HUDEP-2 (cell line): ENCODE data around the gene RASGEF1C.
A peak's percentile ranks its signal among the peaks of the same experiment; 100 is the strongest.

Source experiments
- DNase-seq, 76 experiments: peaks; one replicate each; lab custom pipeline; 2025; ENCODE audit not compliant: unreplicated experiment in 76 of 76; lab: John Stamatoyannopoulos, UW

Gene RASGEF1C

DNA sequence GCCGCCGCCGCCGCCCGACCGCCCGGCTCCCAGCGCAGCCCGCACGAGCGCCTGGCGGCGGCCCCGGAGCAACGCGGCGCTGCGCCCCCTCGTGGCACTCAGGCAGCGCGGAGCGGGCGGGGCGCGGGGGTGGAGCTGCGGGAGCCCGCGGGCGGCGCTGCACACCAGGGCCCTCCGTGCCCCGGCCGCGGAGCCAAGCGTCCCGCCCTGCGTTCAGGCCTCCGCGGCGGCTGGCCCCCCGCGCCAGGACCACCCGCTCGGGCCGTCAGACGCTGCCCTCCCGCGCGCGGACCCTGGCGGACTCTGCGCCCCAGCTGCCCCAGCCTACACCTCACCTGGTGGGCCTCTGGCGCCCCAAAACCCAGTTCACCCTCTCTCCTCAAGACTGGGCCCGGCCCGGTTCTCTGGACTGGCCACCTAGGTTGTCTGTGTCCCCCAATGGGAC lies at the start of gene RASGEF1C:
RASGEF1C (minus strand) TSS at position 75 of the 445 bp plus-strand sequence. CDS start 71,159 bp downstream, outside the sequence.
- DNase-seq: peak in 52 of 76 experiments; percentile 1 to 76 (median 47)

- DNase-seq: no peak
Measured at GRCh38 chr5:180253036-180253824, 44.2 kb upstream of the RASGEF1C start.

DNA sequence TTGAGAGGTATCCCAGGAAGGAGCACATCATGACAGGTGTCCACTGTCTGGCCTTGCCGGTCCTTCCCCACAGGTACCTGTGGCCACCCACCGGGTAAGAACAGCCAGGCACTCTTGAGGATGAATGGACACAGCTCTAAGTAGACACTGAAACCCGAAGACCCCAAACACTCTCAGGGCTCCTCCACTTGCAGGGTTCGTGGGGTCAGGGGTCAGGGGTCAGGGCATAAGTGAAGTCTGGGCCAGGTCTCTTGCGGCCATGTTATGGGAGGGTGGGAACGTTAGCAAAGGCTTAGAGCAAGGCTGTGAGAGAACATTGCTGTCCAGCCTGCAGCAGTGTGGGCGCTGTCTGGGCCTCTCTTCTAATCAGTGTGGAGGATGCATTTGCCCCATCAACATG lies 42.9 kb upstream of the RASGEF1C start:
- DNase-seq: no peak

DNA sequence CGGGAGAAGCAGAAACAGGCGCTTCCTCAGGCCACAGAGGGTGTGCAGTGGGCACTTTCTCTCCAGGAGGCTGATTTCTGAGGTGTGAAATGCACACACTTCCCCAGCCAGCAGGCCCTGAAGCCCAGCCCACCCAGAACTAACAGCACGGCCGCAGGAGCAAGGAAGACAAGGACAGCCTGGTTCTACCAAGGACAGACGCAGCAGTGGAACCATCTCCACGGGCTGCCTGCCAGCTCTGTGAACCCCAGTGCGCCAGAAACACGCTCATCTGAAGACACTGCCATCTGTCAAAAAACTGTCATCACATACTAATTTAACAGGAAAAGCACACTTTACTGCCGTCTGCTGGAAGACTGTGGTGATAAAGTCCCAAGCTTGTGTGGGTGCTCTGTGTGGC lies 42.1 kb upstream of the RASGEF1C start:
- DNase-seq: no peak

DNA sequence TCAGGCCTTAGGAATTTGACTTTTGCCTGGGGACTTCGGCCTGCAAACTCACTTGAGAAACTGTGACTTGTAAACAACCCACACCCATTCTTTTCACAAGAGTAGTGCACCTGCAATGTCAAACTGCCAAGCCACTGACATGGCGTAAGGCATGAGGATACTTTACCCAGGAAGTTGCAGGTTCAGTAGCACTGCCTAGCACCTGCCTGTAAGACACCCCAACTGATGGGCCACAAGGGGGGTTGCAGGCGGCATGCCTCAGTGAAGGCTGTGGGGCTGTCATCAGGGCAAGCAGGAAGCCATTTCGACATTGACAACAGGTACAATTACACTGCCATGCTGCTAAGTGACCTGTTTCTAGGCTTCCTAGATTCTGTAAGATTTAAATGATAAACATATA lies 41.3 kb upstream of the RASGEF1C start:
- no peak for DNase-seq

GRCh38 chr5:180241600-180241999 lies 32.6 kb upstream of the RASGEF1C start:
- DNase-seq: no peak

GRCh38 chr5:180238631-180239030 lies 29.6 kb upstream of the RASGEF1C start:
- DNase-seq: no peak

DNA sequence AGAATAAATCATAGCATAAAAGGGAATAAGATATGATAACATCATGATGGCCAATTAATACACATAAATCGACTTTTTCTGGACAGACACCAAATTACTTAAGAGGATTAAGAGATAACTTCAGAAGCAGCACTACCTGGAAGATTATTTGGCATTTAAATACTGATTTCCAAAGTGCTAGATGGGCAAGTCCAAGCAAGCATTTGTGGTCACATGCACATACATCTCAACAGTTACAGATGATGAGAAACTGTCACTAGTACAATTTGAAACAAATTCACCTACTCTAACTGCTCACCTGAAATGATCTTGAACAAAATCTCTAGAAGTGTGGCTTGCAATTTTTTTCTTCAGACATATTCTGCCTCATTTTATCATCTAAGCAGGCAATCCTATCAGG lies 26.8 kb upstream of the RASGEF1C start:
- DNase-seq: no peak

GRCh38 chr5:180235077-180235476 lies 26.1 kb upstream of the RASGEF1C start:
- DNase-seq: no peak

DNA sequence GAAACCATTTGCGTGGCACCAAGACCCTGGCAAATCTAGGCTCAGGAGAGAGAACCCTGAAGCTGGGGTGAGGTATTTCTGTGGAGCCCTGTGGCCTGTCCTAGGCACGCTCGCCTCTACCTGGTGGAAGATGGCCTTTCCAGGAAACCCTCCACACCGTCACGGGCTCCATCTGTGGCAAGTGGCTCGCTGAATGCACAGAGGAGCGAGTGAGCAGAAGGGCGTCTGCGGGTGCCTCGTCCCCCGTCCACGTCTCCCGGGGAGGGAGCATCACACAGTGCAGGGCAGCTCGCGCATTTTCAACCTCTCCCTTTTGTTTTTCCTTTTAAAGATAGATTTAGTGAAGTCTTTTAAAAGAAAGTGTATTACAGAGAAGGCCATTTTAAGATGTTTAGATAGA lies 25.3 kb upstream of the RASGEF1C start:
- no peak for DNase-seq

GRCh38 chr5:180233729-180234128 lies 24.7 kb upstream of the RASGEF1C start:
- no peak for DNase-seq

- no peak for DNase-seq
Measured at GRCh38 chr5:180230017-180230416, 21.0 kb upstream of the RASGEF1C start.

- DNase-seq: no peak
Measured at GRCh38 chr5:180222056-180222455, 13.0 kb upstream of the RASGEF1C start.

GRCh38 chr5:180217797-180218196 lies 8.8 kb upstream of the RASGEF1C start:
- DNase-seq: no peak

GRCh38 chr5:180216646-180217171 lies 7.7 kb upstream of the RASGEF1C start:
- no peak for DNase-seq

GRCh38 chr5:180215783-180216630 lies 7.0 kb upstream of the RASGEF1C start:
- no peak for DNase-seq

DNA sequence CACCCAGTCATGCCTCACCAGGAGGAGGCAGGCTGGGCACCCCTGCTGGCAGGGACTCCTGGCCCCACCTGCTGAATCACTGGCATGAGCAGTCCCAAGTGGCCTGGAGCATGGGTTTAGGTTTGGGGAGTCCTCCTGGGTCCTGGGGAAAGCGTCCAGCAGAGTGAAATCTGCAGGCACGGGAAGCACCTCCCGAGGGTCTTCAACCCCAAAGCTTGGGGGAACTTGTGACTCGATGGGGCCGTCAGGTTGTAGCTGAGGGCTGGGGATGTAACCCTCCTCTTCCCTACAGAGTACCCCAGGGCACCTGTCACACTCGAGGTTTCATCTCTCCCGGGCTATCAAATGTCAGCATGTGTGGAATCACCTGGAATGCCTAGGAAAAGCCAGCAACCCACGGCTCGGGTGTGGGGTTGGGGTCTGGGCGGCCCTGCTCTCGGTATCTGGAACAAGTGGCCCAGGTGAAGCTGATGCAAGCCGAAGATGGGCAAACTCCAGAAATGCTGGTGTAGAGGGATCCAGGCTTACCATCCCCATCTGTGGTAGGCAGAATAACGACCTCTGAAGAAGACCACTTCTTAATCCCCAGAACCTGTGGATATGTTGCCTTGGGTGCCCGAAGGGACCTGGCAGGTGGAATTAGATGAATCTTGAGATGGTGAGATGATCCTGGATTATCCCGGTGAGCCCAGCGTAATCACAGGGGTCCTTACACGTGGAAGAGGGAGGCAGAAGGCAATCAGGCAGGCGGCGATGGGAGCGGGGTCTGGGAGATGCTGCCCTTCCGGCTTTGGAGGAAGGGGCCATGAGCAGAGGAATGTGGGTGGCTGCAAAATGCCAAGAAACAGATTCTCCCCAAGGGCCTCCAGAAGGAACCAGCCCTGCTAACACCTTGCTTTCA lies 6.1 kb upstream of the RASGEF1C start:
- no peak for DNase-seq

DNA sequence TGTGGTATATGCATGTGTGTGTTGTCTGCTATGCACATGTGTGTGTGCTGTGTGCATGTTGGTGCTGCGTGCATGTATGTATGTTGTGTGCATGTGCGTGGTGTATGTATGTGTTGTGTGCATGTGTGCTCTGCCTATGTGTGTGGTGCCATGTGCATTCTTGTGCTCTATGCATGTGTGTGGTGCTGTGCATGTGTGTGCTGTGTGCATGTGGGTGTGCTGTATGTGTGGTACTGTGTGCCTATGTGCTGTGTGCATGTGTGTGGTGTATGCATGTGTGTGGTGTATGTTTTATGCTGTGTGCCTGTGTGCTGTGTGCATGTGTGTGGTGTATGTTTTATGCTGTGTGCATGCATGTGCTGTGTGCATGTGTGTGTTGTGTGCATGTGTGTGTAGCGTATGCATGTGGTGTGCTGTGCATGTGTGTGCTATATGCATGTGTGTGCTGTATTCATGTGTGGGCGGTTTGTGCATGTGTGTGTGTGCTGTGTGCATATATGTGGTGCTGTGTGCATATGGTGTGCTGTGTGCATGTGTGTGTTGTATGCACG lies 4.7 kb upstream of the RASGEF1C start:
- no peak for DNase-seq

DNA sequence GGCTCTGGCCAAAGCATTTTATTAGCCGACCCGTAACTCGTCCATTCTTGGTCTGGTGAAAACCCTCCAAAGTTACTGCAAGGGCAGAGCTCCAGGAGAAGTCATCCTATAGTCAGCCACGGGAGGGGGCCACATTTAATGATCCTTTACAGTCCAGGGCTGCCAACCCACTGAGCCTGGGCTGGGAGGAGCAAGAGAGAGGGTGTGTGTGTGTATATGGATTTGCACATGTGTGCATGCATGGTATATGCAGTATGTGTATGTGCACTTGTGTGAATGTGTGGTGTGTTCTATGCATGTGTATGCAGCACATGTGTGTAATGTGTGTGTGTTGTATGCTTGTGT lies 4.2 kb upstream of the RASGEF1C start:
- DNase-seq: no peak
